Stomach smooth muscle (tissue), 2 donors: ENCODE measurements around the gene ZYG11A.

Source experiments
- H3K27ac ChIP-seq: one replicate; pipeline ENCODE4 v1.7.0; 2013; ENCODE audit warnings: mild to moderate bottlenecking, low read length, inconsistent platforms
- H3K27me3 ChIP-seq, 2 donors: one replicate each; pipeline ENCODE4 v1.7.0; 2013; ENCODE audit warnings: low read length in 2 of 2; ENCODE audit not compliant: insufficient read depth in 2 of 2, control insufficient read depth in 1 of 2
- H3K36me3 ChIP-seq, 2 donors: one replicate each; pipeline ENCODE4 v1.7.0; 2013; ENCODE audit warnings: low read length in 2 of 2; ENCODE audit not compliant: control insufficient read depth in 2 of 2, insufficient read depth in 2 of 2
- H3K4me1 ChIP-seq: one replicate; pipeline ENCODE4 v1.7.0; 2013; ENCODE audit warnings: low read length; ENCODE audit not compliant: control insufficient read depth, insufficient read depth
- H3K4me3 ChIP-seq, 2 donors: one replicate each; pipeline ENCODE4 v1.7.0; 2013; ENCODE audit warnings: low read length in 2 of 2
- H3K9ac ChIP-seq, 2 donors: one replicate each; pipeline ENCODE4 v1.7.0; 2013; ENCODE audit warnings: low read length in 2 of 2, mild to moderate bottlenecking in 1 of 2
- H3K9me3 ChIP-seq, 2 donors: one replicate each; pipeline ENCODE4 v1.7.0; 2013; ENCODE audit warnings: low read length in 2 of 2; ENCODE audit not compliant: control insufficient read depth in 2 of 2
- donor health status: healthy.
- donor health status: Pancreatic carcinoma.

Gene ZYG11A

GRCh38 chr1:52929019-52929418, 86.5 kb downstream of the ZYG11A start:
- no peaks in the 10 kb centered on the region for H3K27me3 ChIP-seq
- no peak overlapping the region for H3K27ac ChIP-seq
- no peaks in the 10 kb centered on the region for H3K9me3 ChIP-seq
- no peak overlapping the region for H3K4me3 ChIP-seq
- no peaks in the 10 kb centered on the region for H3K36me3 ChIP-seq
- peaks cover 21% of the 10 kb centered on the region for H3K4me1 ChIP-seq
- H3K9ac ChIP-seq = no peak overlapping the region

GRCh38 chr1:52937433-52938182, 95.0 kb downstream of the ZYG11A start:
- Histone ChIP-seq H3K4me3 (no peak overlapping the region), H3K27me3 (no peaks in the 10 kb centered on the region), H3K9me3 (no peaks in the 10 kb centered on the region), H3K4me1 (no peaks in the 10 kb centered on the region), H3K36me3 (peaks cover 0 to 3% of the 10 kb centered on the region in 2 donors), H3K27ac (no peak overlapping the region), H3K9ac (no peak overlapping the region)

DNA sequence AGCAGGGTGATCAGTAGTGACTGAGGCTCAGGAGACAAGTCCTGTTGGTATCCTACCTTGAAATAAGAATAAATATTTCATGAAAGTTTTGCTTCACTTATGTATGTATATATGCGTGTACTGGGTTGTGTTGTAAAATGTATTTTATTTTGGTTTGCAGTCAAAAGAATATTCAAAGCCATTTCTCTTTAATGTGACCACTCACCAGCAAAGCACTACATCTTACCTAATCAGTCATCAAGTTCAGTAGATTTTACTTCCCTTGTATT, 95.6 kb downstream of the ZYG11A start:
- Histone ChIP-seq H3K36me3 (peaks cover 0 to 3% of the 10 kb centered on the region in 2 donors), H3K9ac (no peak overlapping the region), H3K4me3 (no peak overlapping the region), H3K27me3 (no peaks in the 10 kb centered on the region), H3K9me3 (no peaks in the 10 kb centered on the region), H3K4me1 (no peaks in the 10 kb centered on the region), H3K27ac (no peak overlapping the region)

DNA sequence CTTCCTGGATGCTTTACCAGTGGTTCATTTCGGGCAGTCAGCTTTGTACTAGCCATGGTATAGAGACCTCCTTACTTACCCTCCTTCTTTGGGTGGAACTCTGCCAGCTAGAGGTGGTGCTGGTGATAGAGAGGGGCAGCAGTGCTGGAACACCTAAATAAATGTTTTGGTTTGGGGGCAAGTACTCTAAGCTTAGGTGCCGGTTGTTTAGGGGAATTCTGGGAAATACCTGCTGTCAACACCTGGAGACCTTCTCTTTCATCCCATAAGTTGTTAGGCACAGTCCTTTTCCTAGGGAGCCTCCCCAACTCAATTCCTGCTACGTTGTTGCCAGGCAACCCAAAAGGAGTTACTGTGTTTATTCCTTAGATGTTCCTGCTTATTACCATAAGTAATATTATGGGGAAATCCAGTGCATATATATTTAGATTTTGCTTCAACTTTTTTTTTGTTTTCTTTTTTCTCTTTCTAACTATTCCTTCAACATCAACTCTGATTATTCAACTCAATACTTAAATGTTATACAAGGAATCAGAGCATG, 101.4 kb downstream of the ZYG11A start:
- Histone ChIP-seq H3K9ac (no peak overlapping the region), H3K27ac (no peak overlapping the region), H3K9me3 (no peaks in the 10 kb centered on the region), H3K4me1 (no peaks in the 10 kb centered on the region), H3K4me3 (no peak overlapping the region), H3K36me3 (peaks cover 0 to 3% of the 10 kb centered on the region in 2 donors), H3K27me3 (no peaks in the 10 kb centered on the region)

DNA sequence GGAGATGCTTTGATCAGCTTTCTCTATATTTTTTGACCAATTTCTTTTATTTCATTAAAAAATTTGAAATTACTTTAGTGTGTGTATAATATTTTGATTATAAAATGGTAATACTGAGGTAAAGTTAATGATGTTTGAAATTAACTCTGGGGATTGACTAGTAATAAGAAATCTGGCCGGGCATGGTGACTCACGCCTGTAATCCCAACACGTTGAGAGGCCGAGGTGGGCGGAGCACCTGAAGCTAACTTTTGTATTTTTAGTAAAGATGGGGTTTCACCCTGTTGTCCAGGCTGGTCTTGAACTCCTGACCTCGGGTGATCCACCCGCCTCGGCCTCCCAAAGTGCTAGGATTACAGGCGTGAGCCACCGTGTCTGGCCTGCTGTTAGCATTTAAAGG, 102.0 kb downstream of the ZYG11A start:
- Histone ChIP-seq H3K36me3 (peaks cover 0 to 6% of the 10 kb centered on the region in 2 donors), H3K9me3 (no peaks in the 10 kb centered on the region), H3K27ac (no peak overlapping the region), H3K4me3 (no peak overlapping the region), H3K9ac (no peak overlapping the region), H3K4me1 (no peaks in the 10 kb centered on the region), H3K27me3 (no peaks in the 10 kb centered on the region)
